GM10248 (cell line): ENCODE results near the gene KLHL3.

Source experiments
- CTCF ChIA-PET: fragments of 300-600 bp; sonication (Branson Sonifier 250); formaldehyde crosslinking; extraction: SDS; loops from one replicate; lab custom pipeline; 2021; ENCODE audit warnings: antibody characterized with exemption; lab: Yijun Ruan, JAX
- POLR2A ChIA-PET: fragments of 350-650 bp; sonication (Branson Sonifier 250); formaldehyde crosslinking; extraction: SDS; loops from one replicate; lab custom pipeline; 2020; ENCODE audit warnings: antibody characterized with exemption; lab: Yijun Ruan, JAX
- DNase-seq: peaks from one replicate; pipeline ENCODE4 v3.0.0; 2012; ENCODE audit errors: extremely low spot score
- TF ChIP-seq, protein P1 (sequence below): IDR thresholded peaks from 2 replicates; pipeline ENCODE4 v1.5.1; 2012; ENCODE audit warnings: mild to moderate bottlenecking, low read depth; ENCODE audit errors: extremely low read depth, missing control alignments, control extremely low read depth

The KLHL3 gene

DNA sequence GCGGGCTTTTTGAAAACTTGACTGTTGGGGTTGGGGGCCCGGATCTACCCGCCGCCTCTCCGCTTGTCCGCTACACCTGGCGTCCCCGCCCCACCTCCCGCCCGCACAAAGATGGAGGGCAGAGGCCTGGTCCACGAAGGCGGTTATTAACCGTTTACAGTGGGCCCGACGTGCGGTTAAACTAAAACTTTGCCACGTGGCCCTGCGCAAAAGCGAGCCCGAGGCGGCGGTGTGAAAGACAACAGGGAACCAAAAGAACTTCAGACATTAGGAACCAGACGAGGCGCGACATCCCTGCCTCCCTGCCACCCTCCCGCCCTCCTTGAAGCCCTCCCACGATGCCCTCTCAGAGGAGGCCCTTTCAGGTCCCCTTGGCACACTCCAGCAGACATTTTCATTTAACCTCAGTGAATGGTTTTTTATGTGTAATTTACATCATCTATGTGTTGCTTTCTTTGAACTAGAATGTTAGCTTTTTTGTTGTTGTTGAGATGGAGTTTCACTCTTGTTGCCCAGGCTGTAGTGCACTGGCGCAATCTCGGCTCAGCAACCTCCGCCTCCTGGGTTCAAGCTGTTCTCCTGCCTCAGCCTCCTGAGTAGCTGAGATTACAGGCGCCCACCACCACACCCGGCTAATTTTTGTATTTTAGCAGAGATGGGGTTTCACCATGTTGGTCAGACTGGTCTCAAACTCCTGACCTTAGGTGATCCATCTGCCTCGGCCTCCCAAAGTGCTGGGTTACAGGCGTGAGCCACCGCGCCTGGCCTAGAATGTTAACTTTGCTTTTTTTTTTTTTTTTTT is 19.3 kb upstream of the KLHL3 start:
- DNase-seq = no peak
- TF ChIP-seq, protein P1, sequence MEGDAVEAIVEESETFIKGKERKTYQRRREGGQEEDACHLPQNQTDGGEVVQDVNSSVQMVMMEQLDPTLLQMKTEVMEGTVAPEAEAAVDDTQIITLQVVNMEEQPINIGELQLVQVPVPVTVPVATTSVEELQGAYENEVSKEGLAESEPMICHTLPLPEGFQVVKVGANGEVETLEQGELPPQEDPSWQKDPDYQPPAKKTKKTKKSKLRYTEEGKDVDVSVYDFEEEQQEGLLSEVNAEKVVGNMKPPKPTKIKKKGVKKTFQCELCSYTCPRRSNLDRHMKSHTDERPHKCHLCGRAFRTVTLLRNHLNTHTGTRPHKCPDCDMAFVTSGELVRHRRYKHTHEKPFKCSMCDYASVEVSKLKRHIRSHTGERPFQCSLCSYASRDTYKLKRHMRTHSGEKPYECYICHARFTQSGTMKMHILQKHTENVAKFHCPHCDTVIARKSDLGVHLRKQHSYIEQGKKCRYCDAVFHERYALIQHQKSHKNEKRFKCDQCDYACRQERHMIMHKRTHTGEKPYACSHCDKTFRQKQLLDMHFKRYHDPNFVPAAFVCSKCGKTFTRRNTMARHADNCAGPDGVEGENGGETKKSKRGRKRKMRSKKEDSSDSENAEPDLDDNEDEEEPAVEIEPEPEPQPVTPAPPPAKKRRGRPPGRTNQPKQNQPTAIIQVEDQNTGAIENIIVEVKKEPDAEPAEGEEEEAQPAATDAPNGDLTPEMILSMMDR = no peak
- POLR2A ChIA-PET = interaction anchor here (0.5 to 0.7 kb wide), 2 partner anchors 683 to 711 kb away, joined by 3 to 5 read pairs; no protein-coding TSS in a partner anchor
- CTCF ChIA-PET = interaction anchor here (1.1 to 6.1 kb wide), 4 partner anchors 13 to 322 kb away, joined by 4 to 39 read pairs (median 12); no protein-coding TSS in a partner anchor

DNA sequence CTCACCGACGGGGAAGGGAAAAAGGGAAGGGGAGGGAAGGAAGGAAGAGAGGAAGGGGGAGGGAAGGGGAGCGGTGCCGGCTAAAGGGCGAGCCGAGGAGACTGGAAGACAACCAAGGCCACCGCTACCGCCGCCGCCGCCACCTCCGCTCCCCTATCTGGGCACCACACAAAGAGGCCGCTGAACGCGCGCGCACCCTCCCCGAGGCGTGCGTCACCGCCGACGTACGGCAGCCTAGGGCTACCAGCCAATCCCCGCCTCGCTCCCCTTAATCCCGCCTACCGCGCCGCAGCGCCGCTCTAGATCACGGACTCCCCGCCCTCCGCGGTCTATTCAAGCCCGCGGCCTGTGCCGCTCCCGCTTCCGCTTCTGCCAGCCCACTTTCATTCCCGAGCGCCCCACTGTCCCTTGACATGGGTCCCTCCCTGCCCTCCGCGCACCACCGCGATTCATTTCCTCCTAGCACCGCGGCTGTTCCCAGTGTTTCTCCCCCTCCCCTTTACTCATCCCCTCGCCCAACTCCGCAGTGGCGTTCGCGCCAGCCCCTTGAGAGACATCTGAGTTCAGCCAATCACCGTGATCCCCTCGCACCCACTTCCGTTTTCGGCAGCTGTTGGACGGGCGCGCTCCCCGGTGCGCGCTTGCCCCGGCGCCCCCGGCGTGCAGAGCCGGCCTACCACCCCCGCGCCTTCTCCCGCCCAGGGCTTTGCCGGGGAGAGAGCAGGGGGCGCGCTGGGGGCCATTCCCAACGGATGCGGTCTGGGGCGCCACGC is 18.5 kb upstream of the KLHL3 start, which contains the start of gene HNRNPA0:
Gene HNRNPA0, minus strand, starts transcription at position 176 of the 773 bp plus-strand sequence. CDS start 297 bp downstream, outside the sequence.
- peak; percentile 96 for DNase-seq
- ChIA-PET POLR2A (interaction anchor here (0.5 to 1.8 kb wide), 7 partner anchors 8 to 1444 kb away, joined by 3 to 6 read pairs (median 4); partner anchors contain the start of gene PKD2L2), CTCF (interaction anchor here (1.1 to 6.1 kb wide), 12 partner anchors 9 to 282 kb away, joined by 3 to 39 read pairs (median 6); partner anchors contain the start of gene KLHL3)
- TF ChIP-seq, protein P1 = no peak

DNA sequence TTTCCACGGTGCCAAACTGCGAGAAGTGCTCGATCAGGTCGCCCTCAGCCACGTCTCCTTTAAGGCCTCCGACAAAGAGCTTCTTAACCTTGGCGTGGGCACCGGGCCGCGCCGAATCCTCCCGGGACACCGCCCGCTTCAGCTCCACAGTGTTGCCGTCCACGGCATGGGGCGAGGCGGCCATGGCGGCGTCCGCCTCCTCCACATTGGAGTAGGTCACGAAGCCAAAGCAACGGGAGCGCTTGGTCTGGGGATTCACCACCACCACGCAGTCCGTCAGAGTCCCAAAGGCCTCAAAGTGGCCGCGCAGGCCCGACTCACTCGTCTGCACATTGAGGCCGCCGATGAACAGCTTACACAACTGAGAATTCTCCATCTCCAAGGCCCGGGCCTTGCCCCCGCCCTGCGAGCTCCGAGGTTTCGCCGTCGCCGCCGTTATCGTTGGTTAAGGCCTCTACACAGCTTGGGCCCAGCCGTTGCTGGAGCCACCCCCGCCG is 17.9 kb upstream of the KLHL3 start:
- TF ChIP-seq, protein P1 = no peak
- POLR2A ChIA-PET = interaction anchor here (0.7 to 1.8 kb wide), 7 partner anchors 9 to 1445 kb away, joined by 3 to 6 read pairs (median 4); partner anchors contain the start of gene PKD2L2
- DNase-seq = peak; percentile 37
- CTCF ChIA-PET = interaction anchor here (0.7 to 6.1 kb wide), 16 partner anchors 10 to 283 kb away, joined by 3 to 39 read pairs (median 5); partner anchors contain the start of gene KLHL3

DNA sequence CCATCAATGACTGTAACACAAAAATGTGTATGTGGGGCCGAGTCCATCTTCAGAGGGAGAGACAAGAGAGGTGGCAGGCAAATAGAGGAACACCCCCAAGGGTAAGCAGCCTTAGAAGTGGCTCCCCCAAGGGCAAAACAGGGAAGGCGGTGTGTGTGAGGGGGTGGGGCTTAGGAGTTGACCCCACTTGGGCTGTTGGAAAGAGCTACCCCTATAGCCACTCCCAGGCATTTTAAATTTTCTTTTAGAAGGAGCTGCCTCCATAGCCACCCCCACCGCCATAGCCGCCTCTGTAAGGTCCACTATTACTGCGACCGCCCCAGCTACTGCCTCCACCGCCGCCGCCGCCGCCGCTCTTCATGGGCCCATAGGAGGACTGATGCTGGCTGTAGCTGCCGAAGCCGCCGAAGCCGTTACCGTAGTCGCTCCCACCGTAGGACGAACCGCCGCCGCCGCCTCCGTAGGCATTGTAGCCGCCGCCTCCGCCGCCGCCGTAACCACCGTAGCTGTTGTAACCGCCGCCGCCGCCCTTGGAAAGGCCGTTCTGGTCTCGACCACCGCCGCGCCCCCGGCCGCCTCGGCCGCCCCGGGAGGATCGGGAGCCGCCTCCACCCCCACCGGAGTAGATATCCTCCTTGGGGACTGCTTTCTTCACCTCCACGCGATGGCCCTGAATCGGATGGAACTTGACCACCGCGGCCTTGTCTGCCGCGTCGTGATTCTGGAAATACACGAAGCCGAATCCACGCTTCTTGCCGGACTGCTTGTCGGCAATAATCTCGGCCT is 17.2 kb upstream of the KLHL3 start:
- ChIA-PET CTCF (interaction anchor here (0.7 to 6.1 kb wide), 16 partner anchors 9 to 283 kb away, joined by 3 to 39 read pairs (median 4); partner anchors contain the start of gene KLHL3), POLR2A (interaction anchor here (0.5 to 1.8 kb wide), 7 partner anchors 10 to 1445 kb away, joined by 3 to 8 read pairs (median 5); partner anchors contain the start of gene KLHL3)
- peak; percentile 23 for DNase-seq
- TF ChIP-seq, protein P1 = no peak

DNA sequence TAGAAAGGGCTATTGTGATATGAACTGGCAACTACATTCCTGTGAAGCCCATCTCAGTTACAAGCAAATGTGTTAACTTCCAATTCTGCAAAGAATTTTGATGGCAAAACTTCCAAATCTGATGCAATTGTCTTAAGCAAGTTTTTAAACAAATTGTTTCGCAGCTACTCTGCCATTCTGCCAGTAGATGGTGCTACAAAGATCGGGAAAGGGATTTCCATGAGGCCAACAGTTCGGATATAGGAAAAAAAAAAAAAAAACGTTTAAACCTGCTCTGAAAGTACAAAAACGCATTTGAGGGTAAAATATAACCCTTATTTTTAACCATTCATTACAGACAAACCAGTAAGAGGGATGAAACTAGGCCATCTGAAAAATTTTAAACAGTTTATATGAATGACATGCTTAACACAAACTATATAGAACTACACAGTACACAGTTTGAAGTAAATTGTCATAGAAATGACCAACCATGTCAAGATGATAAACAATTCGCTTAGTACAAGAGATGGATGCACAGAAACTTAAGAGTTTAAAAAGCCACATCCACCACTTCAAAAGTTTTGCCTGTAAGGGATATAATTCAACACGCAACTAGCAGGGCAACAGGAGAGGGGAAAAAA is 16.1 kb upstream of the KLHL3 start:
- POLR2A ChIA-PET = interaction anchor here (0.6 to 0.9 kb wide), 6 partner anchors 10 to 300 kb away, joined by 3 to 5 read pairs (median 3); no protein-coding TSS in a partner anchor
- DNase-seq = no peak

More for the DNA sequence above, 16.1 kb upstream of the KLHL3 start:
- TF ChIP-seq, protein P1 = peak; percentile 73
- CTCF ChIA-PET = interaction anchor here (0.7 to 2.0 kb wide), 17 partner anchors 9 to 1073 kb away, joined by 3 to 55 read pairs (median 4); partner anchors contain the start of genes KLHL3 and PKD2L2
